ENCODE results near the gene PPCS. TPM values are rescaled to one million over a fixed set of nuclear protein-coding genes. Genes with fewer than 3 reads are reported as not detected.

PPCS gene
- total and polyA plus RNA-seq, 9 of the 15 experiments (the other 6 are each of a cell fraction or from before 2014, with no cell fraction given), result 7.9 to 34.6 (median 14.8) TPM

DNA sequence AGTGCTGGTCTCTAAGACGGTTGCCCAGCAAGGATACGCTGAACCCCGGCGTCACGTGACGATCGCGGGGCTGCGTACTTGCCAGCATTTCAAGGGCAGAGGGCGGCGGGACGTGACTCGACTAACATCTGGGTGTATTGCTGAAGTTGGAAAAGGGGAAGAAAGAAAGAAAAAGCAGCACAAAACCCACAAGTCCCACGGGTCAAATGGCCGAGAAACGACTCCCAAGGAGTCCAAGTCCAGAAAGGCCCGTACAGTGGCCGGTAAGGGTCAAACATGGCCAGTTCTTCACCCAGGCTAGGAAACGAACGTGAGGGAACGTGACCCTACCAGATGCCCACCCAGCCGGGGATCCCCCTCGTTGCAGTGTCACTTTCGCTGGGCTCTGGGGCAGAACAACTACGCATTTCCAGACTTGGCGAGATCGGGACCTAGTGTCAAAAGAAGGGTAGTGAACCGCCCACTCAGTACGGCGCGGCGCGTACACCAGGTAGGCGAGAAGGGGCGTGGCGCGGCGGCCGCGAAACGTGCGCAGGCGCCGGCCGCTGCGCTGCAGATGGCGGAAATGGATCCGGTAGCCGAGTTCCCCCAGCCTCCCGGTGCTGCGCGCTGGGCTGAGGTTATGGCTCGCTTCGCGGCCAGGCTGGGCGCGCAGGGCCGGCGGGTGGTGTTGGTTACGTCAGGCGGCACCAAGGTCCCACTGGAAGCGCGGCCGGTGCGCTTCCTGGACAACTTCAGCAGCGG lies at the start of gene PPCS, which contains the start of gene ZMYND12 (continued):
- TF ChIP-seq ZNF592 (IDR thresholded peaks at IDR 0.05) (peak; percentile 36; the same call in 1 of the 2 replicates), KDM5B (IDR thresholded peaks at IDR 0.05; ENCODE audit: insufficient replicate concordance, low read depth, low read length) (peak; percentile 56), CLOCK (CRISPR knock-in tag; IDR thresholded peaks at IDR 0.05; ENCODE audit: borderline replicate concordance) (no peak), HNRNPLL (IDR thresholded peaks at IDR 0.05; ENCODE audit: low read depth, low read length, poor library complexity, severe bottlenecking) (peak; percentile 90), SMAD4 (CRISPR knock-in tag; conservative IDR thresholded peaks at IDR 0.05) (0 out of 2 replicates have a peak, but pooled peaks have one; percentile 12), MBD1 (CRISPR knock-in tag; IDR thresholded peaks at IDR 0.05) (peak; percentile 62; the same call in 1 of the 2 replicates), STAG1 (CRISPR knock-in tag; IDR thresholded peaks at IDR 0.05; ENCODE audit: borderline replicate concordance) (no peak), FOXA3 (CRISPR knock-in tag; conservative IDR thresholded peaks at IDR 0.05 in 1 of 2, IDR thresholded peaks at IDR 0.05 in 1 of 2) (no peak)
- TF ChIP-seq, protein P1, sequence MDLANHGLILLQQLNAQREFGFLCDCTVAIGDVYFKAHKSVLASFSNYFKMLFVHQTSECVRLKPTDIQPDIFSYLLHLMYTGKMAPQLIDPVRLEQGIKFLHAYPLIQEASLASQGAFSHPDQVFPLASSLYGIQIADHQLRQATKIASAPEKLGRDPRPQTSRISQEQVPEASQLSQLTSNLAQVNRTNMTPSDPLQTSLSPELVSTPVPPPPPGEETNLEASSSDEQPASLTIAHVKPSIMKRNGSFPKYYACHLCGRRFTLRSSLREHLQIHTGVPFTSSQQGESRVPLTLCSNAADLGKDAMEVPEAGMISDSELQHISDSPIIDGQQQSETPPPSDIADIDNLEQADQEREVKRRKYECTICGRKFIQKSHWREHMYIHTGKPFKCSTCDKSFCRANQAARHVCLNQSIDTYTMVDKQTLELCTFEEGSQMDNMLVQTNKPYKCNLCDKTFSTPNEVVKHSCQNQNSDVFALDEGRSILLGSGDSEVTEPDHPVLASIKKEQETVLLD (IDR thresholded peaks at IDR 0.05), result peak; percentile 75; the same call in 1 of the 2 replicates
- TF ChIP-seq, protein P2, sequence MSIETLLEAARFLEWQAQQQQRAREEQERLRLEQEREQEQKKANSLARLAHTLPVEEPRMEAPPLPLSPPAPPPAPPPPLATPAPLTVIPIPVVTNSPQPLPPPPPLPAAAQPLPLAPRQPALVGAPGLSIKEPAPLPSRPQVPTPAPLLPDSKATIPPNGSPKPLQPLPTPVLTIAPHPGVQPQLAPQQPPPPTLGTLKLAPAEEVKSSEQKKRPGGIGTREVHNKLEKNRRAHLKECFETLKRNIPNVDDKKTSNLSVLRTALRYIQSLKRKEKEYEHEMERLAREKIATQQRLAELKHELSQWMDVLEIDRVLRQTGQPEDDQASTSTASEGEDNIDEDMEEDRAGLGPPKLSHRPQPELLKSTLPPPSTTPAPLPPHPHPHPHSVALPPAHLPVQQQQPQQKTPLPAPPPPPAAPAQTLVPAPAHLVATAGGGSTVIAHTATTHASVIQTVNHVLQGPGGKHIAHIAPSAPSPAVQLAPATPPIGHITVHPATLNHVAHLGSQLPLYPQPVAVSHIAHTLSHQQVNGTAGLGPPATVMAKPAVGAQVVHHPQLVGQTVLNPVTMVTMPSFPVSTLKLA (conservative IDR thresholded peaks at IDR 0.05), result peak; percentile 48 to 73

All from K562 (cell line).